ENCODE data around the gene LPCAT3. TPM values are rescaled to one million over a fixed set of nuclear protein-coding genes. Genes with fewer than 3 reads are reported as not detected.
A peak's percentile ranks its signal among the peaks of the same experiment; 100 is the strongest.

The LPCAT3 gene
- polyA plus RNA-seq, 1 donor (not counting 4 experiments of a cell fraction or from before 2014, with no cell fraction given) = 69.1 TPM

DNA sequence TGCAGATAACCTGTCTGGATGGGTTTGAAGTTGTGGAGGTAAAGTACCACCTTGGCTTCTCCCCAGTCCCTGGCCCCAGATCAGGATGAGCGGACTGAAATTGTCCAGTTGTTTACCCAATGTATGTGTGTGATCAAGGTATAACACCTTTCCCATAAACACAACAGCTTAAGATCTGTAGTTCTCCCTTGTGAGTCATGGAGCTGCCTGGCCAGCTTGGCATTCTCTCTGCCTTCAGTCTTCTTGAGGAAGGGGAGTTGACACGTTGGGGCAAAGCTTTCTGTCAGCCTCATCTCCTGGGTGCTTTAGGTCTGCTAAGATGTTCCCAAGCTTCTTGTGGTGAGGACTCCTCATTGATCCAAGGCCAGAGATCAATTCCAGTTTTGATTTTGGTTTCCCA lies 48.3 kb upstream of the LPCAT3 start:
- Histone ChIP-seq H2AFZ (ENCODE audit: control insufficient read depth, low read length) (no peak overlapping the region), H3K9me3 (ENCODE audit: control insufficient read depth, low read depth, low read length) (no peaks in the 10 kb centered on the region), H3K36me3 (ENCODE audit: control insufficient read depth in 2 of 2, extremely low read depth in 1 of 2, insufficient read depth in 2 of 2, low read length in 2 of 2) (no peaks in the 10 kb centered on the region), H3K4me2 (ENCODE audit: control insufficient read depth, extremely low read depth, insufficient read depth, low read depth, low read length) (peak overlapping the region; percentile 9), H3K27ac (ENCODE audit: control insufficient read depth, insufficient read depth, low read length) (no peak overlapping the region), H3K9ac (ENCODE audit: control insufficient read depth, extremely low read depth, insufficient read depth, low read length) (no peak overlapping the region), H4K20me1 (ENCODE audit: control insufficient read depth, extremely low read depth, insufficient read depth, low read length) (no peaks in the 10 kb centered on the region), H3K9me1 (ENCODE audit: control insufficient read depth, extremely low read depth, insufficient read depth, low read length) (peaks cover 2% of the 10 kb centered on the region), H3K4me1 (ENCODE audit: control insufficient read depth, extremely low read depth, insufficient read depth, low read length) (peaks cover 24% of the 10 kb centered on the region), H3K4me3 (ENCODE audit: control insufficient read depth in 2 of 3, extremely low read depth in 1 of 3, insufficient read depth in 2 of 3, low read depth in 1 of 3, low read length in 3 of 3) (no peak overlapping the region), H3K79me2 (ENCODE audit: control insufficient read depth, insufficient read depth, low read length) (no peaks in the 10 kb centered on the region), H3K27me3 (ENCODE audit: control insufficient read depth, extremely low read depth, insufficient read depth, low read length) (no peaks in the 10 kb centered on the region)
- peak; percentile 83 for FAIRE-seq
- no peak for DNase-seq (ENCODE audit: low read depth, low spot score)
- no peak for TF ChIP-seq EZH2 (IDR thresholded peaks at IDR 0.05; ENCODE audit: low read length)
- TF ChIP-seq, protein P1, sequence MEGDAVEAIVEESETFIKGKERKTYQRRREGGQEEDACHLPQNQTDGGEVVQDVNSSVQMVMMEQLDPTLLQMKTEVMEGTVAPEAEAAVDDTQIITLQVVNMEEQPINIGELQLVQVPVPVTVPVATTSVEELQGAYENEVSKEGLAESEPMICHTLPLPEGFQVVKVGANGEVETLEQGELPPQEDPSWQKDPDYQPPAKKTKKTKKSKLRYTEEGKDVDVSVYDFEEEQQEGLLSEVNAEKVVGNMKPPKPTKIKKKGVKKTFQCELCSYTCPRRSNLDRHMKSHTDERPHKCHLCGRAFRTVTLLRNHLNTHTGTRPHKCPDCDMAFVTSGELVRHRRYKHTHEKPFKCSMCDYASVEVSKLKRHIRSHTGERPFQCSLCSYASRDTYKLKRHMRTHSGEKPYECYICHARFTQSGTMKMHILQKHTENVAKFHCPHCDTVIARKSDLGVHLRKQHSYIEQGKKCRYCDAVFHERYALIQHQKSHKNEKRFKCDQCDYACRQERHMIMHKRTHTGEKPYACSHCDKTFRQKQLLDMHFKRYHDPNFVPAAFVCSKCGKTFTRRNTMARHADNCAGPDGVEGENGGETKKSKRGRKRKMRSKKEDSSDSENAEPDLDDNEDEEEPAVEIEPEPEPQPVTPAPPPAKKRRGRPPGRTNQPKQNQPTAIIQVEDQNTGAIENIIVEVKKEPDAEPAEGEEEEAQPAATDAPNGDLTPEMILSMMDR (optimal IDR thresholded peaks at IDR 0.05 in 1 of 3, IDR thresholded peaks at IDR 0.05 in 1 of 3, conservative IDR thresholded peaks at IDR 0.05 in 1 of 3; ENCODE audit: extremely low read depth in 1 of 3, insufficient read depth in 2 of 3, low read length in 3 of 3) = no peak
- dilution Hi-C loops (cut with MboI; ENCODE audit: extremely low pct_ligation_motif_present, low sequenced_read_pairs) = no loop called here

DNA sequence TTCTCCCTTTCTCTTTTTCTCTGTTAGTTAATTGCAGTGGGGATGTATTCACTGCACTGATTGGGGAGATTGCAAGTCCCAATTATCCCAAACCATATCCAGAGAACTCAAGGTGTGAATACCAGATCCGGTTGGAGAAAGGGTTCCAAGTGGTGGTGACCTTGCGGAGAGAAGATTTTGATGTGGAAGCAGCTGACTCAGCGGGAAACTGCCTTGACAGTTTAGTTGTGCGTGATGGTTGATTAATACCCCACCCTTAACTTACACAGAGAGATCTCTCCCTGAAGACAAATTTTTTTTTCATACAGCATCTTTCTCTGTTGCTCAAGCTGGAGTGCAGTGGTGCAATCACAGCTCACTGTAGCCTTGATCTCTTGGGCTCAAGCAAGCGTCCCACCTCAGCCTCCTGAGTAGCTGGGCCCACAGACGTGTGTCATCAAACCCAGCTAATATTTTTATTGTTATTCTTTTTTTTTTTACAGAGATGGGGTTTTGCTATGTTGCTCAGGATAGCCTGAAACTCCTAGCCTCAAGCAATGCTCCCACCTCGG lies 46.9 kb upstream of the LPCAT3 start:
- dilution Hi-C loops (cut with MboI; ENCODE audit: extremely low pct_ligation_motif_present, low sequenced_read_pairs) = no loop called here
- no peak for FAIRE-seq
- Histone ChIP-seq H3K4me3 (ENCODE audit: control insufficient read depth in 2 of 3, extremely low read depth in 1 of 3, insufficient read depth in 2 of 3, low read depth in 1 of 3, low read length in 3 of 3) (no peak overlapping the region), H3K79me2 (ENCODE audit: control insufficient read depth, insufficient read depth, low read length) (no peaks in the 10 kb centered on the region), H4K20me1 (ENCODE audit: control insufficient read depth, extremely low read depth, insufficient read depth, low read length) (no peaks in the 10 kb centered on the region), H2AFZ (ENCODE audit: control insufficient read depth, low read length) (no peak overlapping the region), H3K27ac (ENCODE audit: control insufficient read depth, insufficient read depth, low read length) (no peak overlapping the region), H3K36me3 (ENCODE audit: control insufficient read depth in 2 of 2, extremely low read depth in 1 of 2, insufficient read depth in 2 of 2, low read length in 2 of 2) (no peaks in the 10 kb centered on the region), H3K4me1 (ENCODE audit: control insufficient read depth, extremely low read depth, insufficient read depth, low read length) (peaks cover 26% of the 10 kb centered on the region), H3K9ac (ENCODE audit: control insufficient read depth, extremely low read depth, insufficient read depth, low read length) (no peak overlapping the region), H3K9me3 (ENCODE audit: control insufficient read depth, low read depth, low read length) (no peaks in the 10 kb centered on the region), H3K4me2 (ENCODE audit: control insufficient read depth, extremely low read depth, insufficient read depth, low read depth, low read length) (no peak overlapping the region), H3K9me1 (ENCODE audit: control insufficient read depth, extremely low read depth, insufficient read depth, low read length) (peaks cover 2% of the 10 kb centered on the region), H3K27me3 (ENCODE audit: control insufficient read depth, extremely low read depth, insufficient read depth, low read length) (no peaks in the 10 kb centered on the region)
- no peak for DNase-seq (ENCODE audit: low read depth, low spot score)
- TF ChIP-seq, protein P1 (optimal IDR thresholded peaks at IDR 0.05 in 1 of 3, IDR thresholded peaks at IDR 0.05 in 1 of 3, conservative IDR thresholded peaks at IDR 0.05 in 1 of 3; ENCODE audit: extremely low read depth in 1 of 3, insufficient read depth in 2 of 3, low read length in 3 of 3) = no peak
- TF ChIP-seq EZH2 (IDR thresholded peaks at IDR 0.05; ENCODE audit: low read length) = no peak
